HCT116 (cell line): Measurements from ENCODE around the gene PSME2. TPM values are rescaled to one million over a fixed set of nuclear protein-coding genes. Genes with fewer than 3 reads are reported as not detected.

Experiments used
- ATAC-seq: fragments of 200-7000 bp; cut with Tn5 transposase; 2 replicates; pipeline ENCODE4 v1.9.1; 2020; ENCODE audit warnings: mild to moderate bottlenecking, moderate library complexity
- BruUV-seq: library from RNA; stranded (reverse); fragments of 400-500 nt; replicated peaks from 2 replicates; lab custom pipeline; 2021; lab: Mats Ljungman, UMichigan
- CTCF ChIA-PET: fragments of 300-600 bp; sonication (Branson Sonifier 250); formaldehyde crosslinking; loops from one replicate; lab custom pipeline; 2021; ENCODE audit warnings: antibody characterized with exemption; lab: Charles Lee
- POLR2A ChIA-PET: fragments of 300-600, 350-600 bp; sonication (Branson Sonifier 250); formaldehyde crosslinking; loops from one replicate; lab custom pipeline; 2021; ENCODE audit warnings: antibody characterized with exemption; lab: Charles Lee
- RAD21 ChIA-PET, 2 experiments: fragments of 300-600 bp; sonication (Branson Sonifier 250); formaldehyde crosslinking; loops; one replicate each; lab custom pipeline; 2023; ENCODE audit warnings: low total read pairs in 2 of 2; ENCODE audit not compliant: uncharacterized antibody in 2 of 2, unreplicated experiment in 2 of 2, low non-redundant PET in 1 of 2; lab: Charles Lee
- DNase-seq: peaks from one replicate; pipeline ENCODE4 v3.0.0-alpha.2; 2010; ENCODE audit warnings: low read depth, low spot score
- H2AFZ ChIP-seq: fragments of 200-600 bp; shearing (Covaris generic), sonication (generic); 2 replicates; pipeline ENCODE4 v1.6.1; 2017; ENCODE audit warnings: low read depth, mixed run types, mixed read lengths, antibody characterized with exemption, low read length; ENCODE audit not compliant: poor library complexity, severe bottlenecking
- H3K27ac ChIP-seq: 2 replicates; pipeline ENCODE4 v1.5.1; 2012; ENCODE audit warnings: low read depth, low read length
- H3K27me3 ChIP-seq: fragments of 200-600 bp; sonication (generic); 2 replicates; pipeline ENCODE4 v1.6.1; 2016; ENCODE audit warnings: mixed run types, low read length, mixed read lengths; ENCODE audit not compliant: insufficient read depth
- H3K36me3 ChIP-seq, 2 experiments: fragments of 200-500 bp in 1 of 2; fragments of 200-600 bp in 1 of 2; sonication (Bioruptor generic) in 1 of 2; sonication (generic) in 1 of 2; 2 replicates each; pipeline versions ENCODE4 v1.5.1 to v1.6.1; 2014 to 2016; ENCODE audit warnings: low read length in 2 of 2, inconsistent platforms in 1 of 2, mixed read lengths in 1 of 2, mixed run types in 1 of 2; ENCODE audit not compliant: insufficient read depth in 2 of 2, control insufficient read depth in 1 of 2
- H3K4me1 ChIP-seq, 2 experiments: fragments of 200-600 bp in 1 of 2; sonication (generic) in 1 of 2; 2 replicates each; pipeline versions ENCODE4 v1.5.1 to v1.6.1; 2012 to 2017; ENCODE audit warnings: low read length in 2 of 2, inconsistent platforms in 1 of 2, mild to moderate bottlenecking in 1 of 2, mixed read lengths in 1 of 2, mixed run types in 1 of 2, moderate library complexity in 1 of 2; ENCODE audit not compliant: insufficient read depth in 2 of 2, control insufficient read depth in 1 of 2
- H3K4me2 ChIP-seq: fragments of 200-600 bp; sonication (generic); 2 replicates; pipeline ENCODE4 v1.6.1; 2017; ENCODE audit warnings: mixed run types, low read length, mixed read lengths
- H3K4me3 ChIP-seq, 2 experiments: fragments of 200-600 bp in 1 of 2; sonication (generic) in 1 of 2; replicated peaks in 1 of 2; 2 replicates each; pipeline ENCODE4 v1.5.1; 2011 to 2016; ENCODE audit warnings: low read length in 2 of 2, control low read depth in 1 of 2, low read depth in 1 of 2, mild to moderate bottlenecking in 1 of 2, mixed read lengths in 1 of 2, mixed run types in 1 of 2
- H3K79me2 ChIP-seq: fragments of 200-600 bp; sonication (generic); 2 replicates; pipeline ENCODE4 v1.6.1; 2017; ENCODE audit warnings: mild to moderate bottlenecking, mixed run types, low read length, moderate library complexity, mixed read lengths; ENCODE audit not compliant: insufficient read depth
- H3K9ac ChIP-seq: fragments of 200-600 bp; sonication (generic); 2 replicates; pipeline ENCODE4 v1.6.1; 2016; ENCODE audit warnings: low read length, mixed read lengths
- H3K9me2 ChIP-seq: fragments of 200-600 bp; sonication (generic), shearing (Covaris generic); 2 replicates; pipeline ENCODE4 v1.6.1; 2017; ENCODE audit warnings: mixed run types, mild to moderate bottlenecking, moderate library complexity; ENCODE audit not compliant: insufficient read depth
- H3K9me3 ChIP-seq, 2 experiments: fragments of 200-500 bp in 1 of 2; fragments of 200-600 bp in 1 of 2; sonication (Bioruptor generic) in 1 of 2; sonication (generic) in 1 of 2; 2 replicates each; pipeline ENCODE4 v1.6.1; 2014 to 2017; ENCODE audit warnings: low read length in 2 of 2, mixed read lengths in 2 of 2, inconsistent platforms in 1 of 2, low read depth in 1 of 2, mild to moderate bottlenecking in 1 of 2, mixed run types in 1 of 2, moderate library complexity in 1 of 2; ENCODE audit not compliant: control insufficient read depth in 1 of 2, insufficient read depth in 1 of 2
- H4K20me1 ChIP-seq: fragments of 200-600 bp; sonication (generic), shearing (Covaris generic); 2 replicates; pipeline ENCODE4 v1.6.1; 2017; ENCODE audit warnings: mixed run types, mild to moderate bottlenecking, moderate library complexity; ENCODE audit not compliant: insufficient read depth
- ATF3 ChIP-seq: IDR thresholded peaks from 2 replicates; pipeline ENCODE4 v1.6.1; 2012
- EGR1 ChIP-seq: IDR thresholded peaks from 2 replicates; pipeline ENCODE4 v1.6.1; 2012; ENCODE audit warnings: low read depth
- ELF1 ChIP-seq: IDR thresholded peaks from 2 replicates; pipeline ENCODE4 v1.6.1; 2012; ENCODE audit warnings: low read depth, borderline replicate concordance
- EZH2 ChIP-seq: fragments of 200-600 bp; sonication (generic); IDR thresholded peaks from 2 replicates; pipeline ENCODE4 v1.6.1; 2017; ENCODE audit warnings: antibody characterized with exemption, mixed run types
- EZH2phosphoT487 ChIP-seq: fragments of 200-600 bp; IDR thresholded peaks from 2 replicates; pipeline ENCODE4 v1.6.1; 2018; ENCODE audit warnings: antibody characterized with exemption, borderline replicate concordance
- FOSL1 ChIP-seq: IDR thresholded peaks from 2 replicates; pipeline ENCODE4 v1.6.1; 2012; ENCODE audit warnings: low read depth
- JUND ChIP-seq: IDR thresholded peaks from 2 replicates; pipeline ENCODE4 v1.6.1; 2012
- REST ChIP-seq: IDR thresholded peaks from 2 replicates; pipeline ENCODE4 v1.6.1; 2012; ENCODE audit warnings: low read depth
- SIN3A ChIP-seq: IDR thresholded peaks from 2 replicates; pipeline ENCODE4 v1.6.1; 2012; ENCODE audit warnings: low read depth
- SP1 ChIP-seq: IDR thresholded peaks from 2 replicates; pipeline ENCODE4 v1.6.1; 2012; ENCODE audit warnings: low read depth
- SRF ChIP-seq: IDR thresholded peaks from 2 replicates; pipeline ENCODE4 v1.6.1; 2012; ENCODE audit warnings: low read depth
- TCF7L2 ChIP-seq: IDR thresholded peaks from 2 replicates; pipeline ENCODE4 v1.7.0; 2011; ENCODE audit warnings: borderline replicate concordance, inconsistent platforms; ENCODE audit not compliant: insufficient read depth, insufficient read length; ENCODE audit errors: extremely low read depth
- ZFX ChIP-seq: fragments of 450-650 bp; IDR thresholded peaks from 2 replicates; pipeline ENCODE4 v1.6.1; 2017
- intact Hi-C: fragments of 100-400 bp; cut with micrococcal nuclease; formaldehyde crosslinking; loops from 2 replicates; pipeline ENCODE4 v1.10.0; 2022
- total RNA-seq: library from RNA; stranded (reverse); gene quantifications from one replicate; pipeline ENCODE4 v1.2.1, GENCODE V29; 2021; ENCODE audit not compliant: unreplicated experiment

Gene PSME2
- total RNA-seq, 1 experiment from 2014 or later, result 160 TPM

GRCh38 chr14:24189059-24189375, 42.6 kb upstream of the PSME2 start:
- no peaks in the 10 kb centered on the region for H3K9me3 ChIP-seq
- TF ChIP-seq ZFX (no peak), TCF7L2 (no peak), SIN3A (no peak), ELF1 (no peak)
- peaks cover 46% of the 10 kb centered on the region for H3K79me2 ChIP-seq
- DNase-seq (no peak), ATAC-seq (no peak)
- peak overlapping the region; percentile 91 for H3K4me2 ChIP-seq
- H3K4me3 ChIP-seq, result peak overlapping the region; percentile 89 to 94
- no peaks in the 10 kb centered on the region for H4K20me1 ChIP-seq
- peaks cover 33 to 41% of the 10 kb centered on the region in 2 experiments; a peak in 3 of 4 replicates for H3K36me3 ChIP-seq
- no peaks in the 10 kb centered on the region for H3K9me2 ChIP-seq
- CTCF ChIA-PET, result interaction anchor here (0.8 to 1.5 kb wide), 2 partner anchors 28 to 242 kb away, joined by 3 to 4 read pairs; partner anchors contain the start of gene IRF9
- H3K4me1 ChIP-seq, result peaks cover 16 to 18% of the 10 kb centered on the region in 2 experiments
- H3K27me3 ChIP-seq, result no peaks in the 10 kb centered on the region
- peak overlapping the region; percentile 77 for H3K9ac ChIP-seq
- H2AFZ ChIP-seq, result no peak overlapping the region
- TSS peak; percentile 61 for BruUV-seq
- peak overlapping the region; percentile 98 for H3K27ac ChIP-seq
- POLR2A ChIA-PET, result interaction anchor here (0.8 to 1.6 kb wide), 7 partner anchors 24 to 95 kb away, joined by 3 to 5 read pairs (median 3); partner anchors contain the start of genes CHMP4A, DCAF11, EMC9 and NRL
- intact Hi-C loops, result no loop called here
- RAD21 ChIA-PET, result no interaction called here

GRCh38 chr14:24188251-24189058, 42.0 kb upstream of the PSME2 start, which contains the start of gene IPO4:
TSS of gene IPO4 (minus strand) at chr14:24188816. CDS start at chr14:24188787, 29 bp downstream.
- no peak within 1 kb of the TSS for H2AFZ ChIP-seq
- peak within 1 kb of the TSS; percentile 89 to 94 for H3K4me3 ChIP-seq
- no peaks in the 10 kb centered on the region for H3K9me3 ChIP-seq
- H3K27ac ChIP-seq, result peak within 1 kb of the TSS; percentile 98
- H3K27me3 ChIP-seq, result no peaks in the 10 kb centered on the region
- no TSS peak for BruUV-seq
- POLR2A ChIA-PET, result interaction anchor here (0.8 to 1.6 kb wide), 7 partner anchors 25 to 94 kb away, joined by 3 to 5 read pairs (median 3); partner anchors contain the start of genes CHMP4A, DCAF11, EMC9 and NRL
- no peaks in the 10 kb centered on the region for H3K9me2 ChIP-seq
- peaks cover 45% of the 10 kb centered on the region for H3K79me2 ChIP-seq
- DNase-seq (peak; percentile 95), ATAC-seq (peak; percentile 90)
- no peaks in the 10 kb centered on the region for H4K20me1 ChIP-seq
- intact Hi-C loops, result no loop called here
- H3K4me2 ChIP-seq, result peak within 1 kb of the TSS; percentile 91
- peak within 1 kb of the TSS; percentile 77 for H3K9ac ChIP-seq
- CTCF ChIA-PET, result interaction anchor here (0.8 to 1.5 kb wide), 2 partner anchors 27 to 243 kb away, joined by 3 to 4 read pairs; partner anchors contain the start of gene IRF9
- peaks cover 16 to 17% of the 10 kb centered on the region in 2 experiments for H3K4me1 ChIP-seq
- H3K36me3 ChIP-seq, result peaks cover 39 to 42% of the 10 kb centered on the region in 2 experiments; a peak in 3 of 4 replicates
- RAD21 ChIA-PET, result no interaction called here
- no peak for TF ChIP-seq EZH2phosphoT487
- TF ChIP-seq ELF1, result peak; percentile 57; the same call in 1 of the 2 replicates
- peak; percentile 65 for TF ChIP-seq TCF7L2
- peak; percentile 82; the same call in 1 of the 2 replicates for TF ChIP-seq ZFX
- TF ChIP-seq SP1, result peak; percentile 79
- peak; percentile 60 for TF ChIP-seq EGR1
- TF ChIP-seq REST, result no peak
- TF ChIP-seq EZH2, result no peak
- TF ChIP-seq ATF3, result no peak
- peak; percentile 87 for TF ChIP-seq SRF
- 0 out of 2 replicates have a peak, but pooled peaks have one; percentile 33 for TF ChIP-seq JUND
- TF ChIP-seq FOSL1, result no peak; the same call in 1 of the 2 replicates
